ENCODE data around the gene NMT2.

GRCh38 chr10:15209827-15210509 is 41.5 kb upstream of the NMT2 start:
- TF ChIP-seq POLR2A (IDR thresholded peaks at IDR 0.05) (no peak), CTCF (IDR thresholded peaks at IDR 0.05) (peak; percentile 60 to 77 (median 71)), POLR2AphosphoS5 (IDR thresholded peaks at IDR 0.05; ENCODE audit: insufficient read depth in 1 of 2, low read depth in 1 of 2) (no peak)
